Measurements from ENCODE around the gene PAK5. TPM values are rescaled to one million over a fixed set of nuclear protein-coding genes. Genes with fewer than 3 reads are reported as not detected.

Gene PAK5
- total RNA-seq, 1 experiment from 2014 or later = not detected

DNA sequence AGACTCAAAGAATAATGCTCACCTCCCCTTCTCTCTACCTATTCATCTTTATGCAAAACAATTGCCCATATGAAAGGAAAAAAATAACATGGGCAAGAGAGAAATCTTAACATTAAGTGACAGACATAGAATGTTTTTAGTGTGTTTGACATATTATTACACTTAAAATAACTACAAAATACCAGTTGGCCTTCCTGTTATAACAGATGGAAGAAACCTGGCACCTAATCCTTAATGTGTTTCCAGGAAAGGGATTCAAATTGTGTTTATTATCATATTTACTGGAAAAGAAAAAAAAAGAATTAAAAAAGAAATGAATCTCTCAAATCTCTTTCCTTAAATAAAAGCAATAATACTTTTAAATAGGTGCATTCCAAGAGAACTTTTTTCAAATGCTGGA lies 165.9 kb downstream of the PAK5 start:
- POLR2A ChIA-PET (ENCODE audit: unreplicated experiment) = no interaction called here
- TF ChIP-seq EZH2 (IDR thresholded peaks at IDR 0.05; ENCODE audit: low read depth) = no peak
- TF ChIP-seq, protein P1, sequence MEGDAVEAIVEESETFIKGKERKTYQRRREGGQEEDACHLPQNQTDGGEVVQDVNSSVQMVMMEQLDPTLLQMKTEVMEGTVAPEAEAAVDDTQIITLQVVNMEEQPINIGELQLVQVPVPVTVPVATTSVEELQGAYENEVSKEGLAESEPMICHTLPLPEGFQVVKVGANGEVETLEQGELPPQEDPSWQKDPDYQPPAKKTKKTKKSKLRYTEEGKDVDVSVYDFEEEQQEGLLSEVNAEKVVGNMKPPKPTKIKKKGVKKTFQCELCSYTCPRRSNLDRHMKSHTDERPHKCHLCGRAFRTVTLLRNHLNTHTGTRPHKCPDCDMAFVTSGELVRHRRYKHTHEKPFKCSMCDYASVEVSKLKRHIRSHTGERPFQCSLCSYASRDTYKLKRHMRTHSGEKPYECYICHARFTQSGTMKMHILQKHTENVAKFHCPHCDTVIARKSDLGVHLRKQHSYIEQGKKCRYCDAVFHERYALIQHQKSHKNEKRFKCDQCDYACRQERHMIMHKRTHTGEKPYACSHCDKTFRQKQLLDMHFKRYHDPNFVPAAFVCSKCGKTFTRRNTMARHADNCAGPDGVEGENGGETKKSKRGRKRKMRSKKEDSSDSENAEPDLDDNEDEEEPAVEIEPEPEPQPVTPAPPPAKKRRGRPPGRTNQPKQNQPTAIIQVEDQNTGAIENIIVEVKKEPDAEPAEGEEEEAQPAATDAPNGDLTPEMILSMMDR (conservative IDR thresholded peaks at IDR 0.05) = no peak
- Histone ChIP-seq H3K27me3 (ENCODE audit: insufficient read depth, low read depth) (no peaks in the 10 kb centered on the region), H2AFZ (no peak overlapping the region), H3F3A (ENCODE audit: insufficient read depth, low read depth) (no peaks in the 10 kb centered on the region), H3K36me3 (ENCODE audit: low read depth) (no peaks in the 10 kb centered on the region), H3K9me3 (ENCODE audit: insufficient read depth, low read depth) (no peaks in the 10 kb centered on the region), H3K4me2 (no peak overlapping the region), H3K4me1 (replicated peaks; ENCODE audit: insufficient read depth) (no peaks in the 10 kb centered on the region), H3K4me3 (no peak overlapping the region), H3K9me2 (ENCODE audit: insufficient read depth) (no peaks in the 10 kb centered on the region), H4K20me1 (ENCODE audit: insufficient read depth) (no peaks in the 10 kb centered on the region), H3K27ac (no peak overlapping the region), H3K79me2 (ENCODE audit: low read depth) (no peaks in the 10 kb centered on the region)
- intact Hi-C loops (cut with micrococcal nuclease; ENCODE audit: unreplicated experiment) = no loop called here
- no peak for DNase-seq
- BruUV-seq (replicated peaks) = no TSS peak
- CTCF ChIA-PET = no interaction called here

DNA sequence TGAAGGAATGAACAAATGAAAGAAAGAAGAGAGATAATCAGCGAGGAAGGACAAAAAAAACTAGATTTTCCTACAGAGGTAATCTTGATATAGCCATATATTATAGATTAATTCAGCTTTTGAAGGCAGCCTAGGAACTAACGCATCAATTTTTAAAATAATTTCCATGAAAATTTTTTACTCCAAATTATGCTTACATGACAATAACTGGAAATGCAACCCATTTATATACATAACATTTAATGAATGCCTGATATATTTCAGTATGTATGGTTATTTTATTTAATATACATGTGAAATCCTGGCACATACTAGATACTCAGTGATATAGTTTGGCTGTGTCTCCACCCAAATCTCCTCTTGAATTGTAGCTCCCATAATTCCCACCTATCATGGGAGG lies 166.8 kb downstream of the PAK5 start:
- CTCF ChIA-PET = no interaction called here
- H3K9me3 ChIP-seq (ENCODE audit: insufficient read depth, low read depth) = no peaks in the 10 kb centered on the region
- no peaks in the 10 kb centered on the region for H4K20me1 ChIP-seq (ENCODE audit: insufficient read depth)
- H3K4me3 ChIP-seq = no peak overlapping the region
- H3K27ac ChIP-seq = no peak overlapping the region
- no peaks in the 10 kb centered on the region for H3K9me2 ChIP-seq (ENCODE audit: insufficient read depth)
- intact Hi-C loops (cut with micrococcal nuclease; ENCODE audit: unreplicated experiment) = no loop called here
- no peak overlapping the region for H2AFZ ChIP-seq
- POLR2A ChIA-PET (ENCODE audit: unreplicated experiment) = no interaction called here
- H3K4me2 ChIP-seq = no peak overlapping the region
- BruUV-seq (replicated peaks) = no TSS peak
- H3K79me2 ChIP-seq (ENCODE audit: low read depth) = no peaks in the 10 kb centered on the region
- no peak for DNase-seq
- no peaks in the 10 kb centered on the region for H3K4me1 ChIP-seq (replicated peaks; ENCODE audit: insufficient read depth)
- no peaks in the 10 kb centered on the region for H3K27me3 ChIP-seq (ENCODE audit: insufficient read depth, low read depth)
- H3F3A ChIP-seq (ENCODE audit: insufficient read depth, low read depth) = no peaks in the 10 kb centered on the region
- TF ChIP-seq, protein P1 (conservative IDR thresholded peaks at IDR 0.05) = no peak
- TF ChIP-seq EZH2 (IDR thresholded peaks at IDR 0.05; ENCODE audit: low read depth) = no peak
- H3K36me3 ChIP-seq (ENCODE audit: low read depth) = no peaks in the 10 kb centered on the region

DNA sequence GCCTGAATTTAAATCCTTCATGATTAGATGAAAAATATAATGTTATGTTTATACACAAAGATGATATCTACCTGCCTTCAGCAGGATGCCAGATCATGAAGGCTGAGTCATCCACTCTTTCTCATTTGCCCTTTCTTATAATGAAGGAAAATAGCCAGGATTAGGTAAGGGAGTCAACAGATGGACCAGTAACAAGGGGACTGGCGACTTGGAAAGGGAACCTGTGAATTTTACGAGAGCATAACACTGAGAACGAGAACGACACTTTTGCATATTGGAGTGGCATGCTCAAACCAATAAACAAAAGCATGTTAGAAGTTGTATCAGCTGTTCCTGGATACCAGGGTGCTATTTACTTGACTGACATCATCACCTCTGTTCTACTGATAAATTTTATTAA lies 170.5 kb downstream of the PAK5 start:
- no peaks in the 10 kb centered on the region for H3F3A ChIP-seq (ENCODE audit: insufficient read depth, low read depth)
- H3K36me3 ChIP-seq (ENCODE audit: low read depth) = no peaks in the 10 kb centered on the region
- intact Hi-C loops (cut with micrococcal nuclease; ENCODE audit: unreplicated experiment) = no loop called here
- no peak overlapping the region for H2AFZ ChIP-seq
- H4K20me1 ChIP-seq (ENCODE audit: insufficient read depth) = no peaks in the 10 kb centered on the region
- TF ChIP-seq EZH2 (IDR thresholded peaks at IDR 0.05; ENCODE audit: low read depth) = no peak
- TF ChIP-seq, protein P1 (conservative IDR thresholded peaks at IDR 0.05) = no peak
- H3K27ac ChIP-seq = no peak overlapping the region
- H3K9me3 ChIP-seq (ENCODE audit: insufficient read depth, low read depth) = no peaks in the 10 kb centered on the region
- POLR2A ChIA-PET (ENCODE audit: unreplicated experiment) = no interaction called here
- no peak overlapping the region for H3K4me3 ChIP-seq
- H3K4me1 ChIP-seq (replicated peaks; ENCODE audit: insufficient read depth) = no peaks in the 10 kb centered on the region
- DNase-seq = no peak
- CTCF ChIA-PET = no interaction called here
- no peaks in the 10 kb centered on the region for H3K79me2 ChIP-seq (ENCODE audit: low read depth)
- no peaks in the 10 kb centered on the region for H3K27me3 ChIP-seq (ENCODE audit: insufficient read depth, low read depth)
- no TSS peak for BruUV-seq (replicated peaks)
- no peaks in the 10 kb centered on the region for H3K9me2 ChIP-seq (ENCODE audit: insufficient read depth)
- no peak overlapping the region for H3K4me2 ChIP-seq

Data from PC-9 (cell line).